GM18511 (cell line): Measurements from ENCODE around the gene KIF17.
A peak's percentile ranks its signal among the peaks of the same experiment; 100 is the strongest.

Source experiments
- ATAC-seq: cut with Tn5 transposase; IDR thresholded peaks from one replicate; pipeline ENCODE4 v1.9.1; 2021; ENCODE audit warnings: mild to moderate bottlenecking, moderate library complexity; ENCODE audit not compliant: unreplicated experiment

KIF17 gene

DNA sequence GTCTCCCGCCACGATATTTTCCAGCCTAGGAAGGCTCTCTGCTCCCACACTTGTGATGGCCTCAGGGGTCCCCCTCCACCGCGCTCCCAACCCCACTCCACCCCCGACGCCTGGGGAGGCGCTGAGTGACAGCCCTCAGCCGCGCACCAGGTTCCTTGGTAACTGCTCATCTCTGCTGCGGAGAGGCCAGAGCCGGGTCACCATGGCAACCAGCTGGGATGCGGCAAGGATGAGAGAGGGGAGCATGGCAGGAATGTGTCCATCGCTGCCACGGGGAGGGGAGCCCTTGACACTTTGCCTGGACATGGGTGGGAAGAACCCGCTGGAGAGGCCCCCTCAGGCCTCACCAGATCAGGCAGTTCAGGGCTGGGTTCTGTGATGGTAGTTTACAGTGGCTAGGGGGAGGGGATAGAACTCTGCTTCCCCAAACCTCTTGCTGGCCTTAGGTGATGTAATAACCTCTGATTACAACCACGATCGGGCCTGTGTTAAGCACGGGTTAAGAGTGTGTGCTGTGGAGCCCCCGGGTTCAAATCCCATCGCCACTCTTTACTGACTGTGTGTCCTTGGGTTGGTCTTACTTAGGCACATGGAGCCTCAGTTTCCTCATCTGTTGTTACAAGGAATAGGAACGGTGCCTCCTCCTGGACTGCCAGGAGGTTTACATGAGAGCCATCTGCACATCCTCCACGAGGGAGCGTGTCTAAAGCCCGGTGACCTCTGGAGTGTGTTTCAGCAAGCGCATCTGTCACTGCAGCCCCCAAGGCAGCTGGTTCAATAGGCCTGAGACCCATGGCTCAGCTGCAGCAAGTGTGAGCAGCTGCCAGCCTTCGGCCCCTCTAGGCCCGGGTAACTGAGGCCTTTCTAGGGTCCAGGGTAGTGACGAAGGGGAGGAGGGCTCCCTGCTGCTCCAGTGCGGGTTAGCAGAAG is 6.3 kb downstream of the KIF17 start:
- no peak for ATAC-seq

DNA sequence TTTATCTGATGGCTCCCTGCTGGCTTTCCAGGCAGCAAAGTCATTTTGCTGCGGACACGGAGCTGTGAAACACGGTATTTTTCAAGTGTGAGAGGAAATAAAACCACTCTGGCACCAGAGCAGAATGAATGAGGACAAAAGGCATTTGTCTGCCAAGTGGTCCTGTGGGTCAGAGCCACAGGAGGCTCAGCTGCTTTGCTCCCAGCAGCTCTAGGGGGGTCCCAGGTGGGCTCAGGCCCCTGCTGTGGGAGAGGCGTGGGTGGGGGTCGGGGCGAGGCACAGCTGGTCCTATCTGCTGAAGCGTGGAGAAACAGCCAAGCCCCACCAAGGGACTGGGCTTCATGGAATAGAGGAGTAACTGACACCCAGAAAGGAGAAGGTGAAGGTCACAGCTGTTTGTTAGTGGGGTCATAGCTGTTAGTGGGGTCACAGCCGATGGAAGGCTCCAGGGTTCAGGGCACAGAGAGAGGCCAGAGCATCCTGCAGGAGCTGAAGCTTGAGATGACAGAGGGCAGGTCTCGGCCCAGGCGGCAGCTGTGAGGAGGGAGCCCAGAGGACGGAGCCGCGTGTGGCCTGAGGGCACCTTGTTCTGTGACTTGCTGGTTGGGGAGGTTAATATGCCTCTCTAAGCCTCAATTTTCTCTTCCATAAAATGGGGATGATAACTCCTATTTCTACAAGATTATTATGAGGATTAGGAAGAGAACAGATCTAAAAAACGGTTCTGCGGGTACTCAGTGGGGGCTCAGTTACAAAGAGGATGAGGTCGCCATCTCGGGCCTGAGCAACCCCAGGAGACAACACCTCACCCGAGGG is 7.1 kb downstream of the KIF17 start:
- ATAC-seq, result no peak

DNA sequence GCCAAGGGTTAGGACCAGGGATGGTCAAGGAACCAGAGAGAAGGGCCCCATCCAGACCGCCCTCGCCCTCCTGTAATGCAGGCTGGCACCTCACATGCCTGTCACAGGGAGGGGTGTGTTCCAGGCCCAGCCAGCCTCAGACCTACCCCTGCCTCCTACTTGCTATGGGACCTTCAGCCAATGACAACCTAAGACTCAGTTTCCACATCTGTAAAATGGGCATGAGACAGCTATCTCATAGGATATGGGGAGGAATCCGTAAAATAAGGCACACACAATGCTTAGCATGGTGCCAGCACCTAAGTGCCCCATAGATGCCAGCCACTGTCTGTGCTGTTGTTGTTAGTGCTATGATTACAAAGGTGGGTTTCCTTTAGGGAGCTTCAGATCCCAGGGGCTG is 7.9 kb downstream of the KIF17 start:
- ATAC-seq, result no peak

DNA sequence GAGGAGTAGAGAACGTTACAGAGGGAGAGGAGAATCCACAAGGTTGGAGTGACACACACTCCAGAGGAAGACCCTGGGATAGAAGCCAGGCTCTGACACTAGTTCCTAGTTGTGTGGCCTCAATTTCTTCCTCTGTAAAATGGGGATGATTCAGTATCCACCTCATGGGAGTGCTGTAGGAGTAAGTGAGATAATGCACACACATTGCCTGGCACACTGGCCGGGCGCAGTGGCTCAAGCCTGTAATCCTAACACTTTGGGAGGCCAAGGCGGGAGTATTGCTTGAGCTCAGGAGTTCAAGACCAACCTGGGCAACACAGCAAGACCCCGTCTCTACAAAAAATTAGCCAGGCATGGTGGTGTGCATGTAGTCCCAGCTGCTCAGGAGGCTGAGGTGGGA is 8.9 kb downstream of the KIF17 start:
- no peak for ATAC-seq

DNA sequence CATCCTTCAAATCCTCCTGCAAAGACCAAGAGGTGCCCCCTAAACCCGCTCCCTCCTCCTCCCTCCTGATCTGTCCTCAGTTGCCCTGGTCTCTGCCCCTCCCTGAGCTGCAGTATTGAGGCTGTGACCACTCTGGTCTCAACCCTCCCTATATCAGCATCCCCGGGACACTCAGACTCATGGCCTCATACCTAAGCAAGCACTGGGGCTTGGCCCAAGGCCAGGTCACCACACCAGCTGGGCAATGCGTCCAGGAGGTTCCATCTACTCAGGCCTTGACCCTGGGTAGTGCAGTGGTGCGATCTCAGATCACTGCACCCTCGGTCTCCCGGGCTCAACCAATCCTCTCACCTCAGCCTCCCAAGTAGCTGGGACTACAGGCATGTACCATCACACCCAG is 9.8 kb downstream of the KIF17 start:
- ATAC-seq, result no peak

DNA sequence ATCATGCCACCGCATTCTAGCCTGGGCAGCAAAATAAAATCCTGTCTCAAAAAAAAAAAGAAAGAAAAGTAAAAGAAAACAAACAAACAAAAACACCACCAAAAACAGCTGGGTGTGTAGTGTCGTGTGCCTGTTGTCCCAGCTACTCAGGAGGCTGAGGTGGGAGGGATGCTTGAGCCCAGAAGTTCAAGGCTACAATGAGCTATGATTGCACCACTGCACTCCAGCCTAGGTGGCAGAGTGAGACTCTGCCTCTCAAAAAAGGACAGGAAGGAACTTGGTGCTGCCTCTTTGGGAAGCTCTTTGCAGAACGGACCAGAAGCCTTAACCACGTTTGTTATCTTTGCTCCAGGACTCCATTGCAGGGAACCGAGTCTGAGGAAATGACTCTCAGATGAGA is 11.0 kb downstream of the KIF17 start:
- ATAC-seq, result no peak

DNA sequence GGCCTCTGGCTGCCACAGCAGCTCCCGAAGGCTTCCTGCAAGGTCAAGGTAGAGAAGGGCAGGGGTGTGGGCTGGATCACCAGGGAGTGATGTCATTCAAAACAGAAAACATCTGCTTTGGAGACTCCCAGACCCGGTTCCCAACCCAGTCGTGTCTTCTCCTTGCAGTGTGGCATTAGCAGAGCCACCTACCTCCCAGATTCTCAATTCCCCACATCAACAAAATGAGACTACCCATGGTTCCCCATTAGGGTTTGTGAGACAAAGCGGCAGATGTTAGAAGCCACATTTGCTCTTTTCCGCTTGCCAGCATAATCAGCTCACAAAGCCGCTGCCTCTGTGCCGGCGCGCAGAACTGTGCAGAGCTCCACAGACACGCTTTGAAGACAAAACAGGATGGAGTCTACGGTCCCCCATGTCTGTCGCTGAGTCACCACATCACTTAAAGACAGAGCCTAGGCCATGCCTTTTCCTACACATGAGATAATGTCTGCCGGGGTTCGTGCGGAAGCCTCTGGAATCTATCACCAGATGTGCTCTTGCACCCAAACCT is 12.5 kb downstream of the KIF17 start:
- no peak for ATAC-seq

DNA sequence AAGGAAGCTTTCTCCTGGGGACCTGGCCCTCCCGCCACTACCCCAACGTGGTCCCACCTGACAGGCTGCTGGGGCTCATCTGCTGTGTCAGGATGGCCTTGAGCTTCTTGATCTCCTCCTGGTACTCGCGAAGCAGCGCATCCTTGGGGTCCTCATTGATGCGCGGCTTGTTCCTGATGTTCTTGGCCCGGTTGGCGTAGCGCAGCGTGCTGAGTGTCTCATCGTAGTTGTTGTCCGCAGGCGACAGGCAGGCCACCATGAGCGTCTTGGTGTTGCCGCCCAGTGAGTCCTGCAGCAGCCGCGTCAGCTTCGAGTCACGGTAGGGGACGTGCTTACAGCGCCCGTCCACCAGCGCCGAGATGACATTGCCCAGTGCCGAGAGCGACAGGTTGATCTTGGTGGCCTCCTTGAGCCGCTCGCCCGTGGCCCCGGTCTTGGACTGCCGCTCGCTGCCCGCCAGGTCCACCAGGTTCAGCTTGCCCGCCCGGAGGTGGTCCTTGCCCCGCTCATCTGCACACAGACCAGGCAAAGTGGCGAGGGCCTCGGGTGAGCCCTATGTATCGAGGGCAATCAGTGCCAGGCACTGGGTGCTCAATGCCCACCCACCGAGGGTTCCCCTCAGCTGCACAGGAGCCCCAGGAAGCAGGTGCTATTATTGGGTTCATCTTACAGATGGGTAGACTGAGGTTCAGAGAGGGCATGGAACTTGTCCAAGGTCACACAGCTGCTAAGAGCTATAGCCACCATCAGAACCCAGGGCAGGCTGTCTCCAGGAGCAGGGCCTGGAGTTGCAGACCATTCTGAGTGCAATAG is 13.2 kb downstream of the KIF17 start:
- ATAC-seq, result no peak

DNA sequence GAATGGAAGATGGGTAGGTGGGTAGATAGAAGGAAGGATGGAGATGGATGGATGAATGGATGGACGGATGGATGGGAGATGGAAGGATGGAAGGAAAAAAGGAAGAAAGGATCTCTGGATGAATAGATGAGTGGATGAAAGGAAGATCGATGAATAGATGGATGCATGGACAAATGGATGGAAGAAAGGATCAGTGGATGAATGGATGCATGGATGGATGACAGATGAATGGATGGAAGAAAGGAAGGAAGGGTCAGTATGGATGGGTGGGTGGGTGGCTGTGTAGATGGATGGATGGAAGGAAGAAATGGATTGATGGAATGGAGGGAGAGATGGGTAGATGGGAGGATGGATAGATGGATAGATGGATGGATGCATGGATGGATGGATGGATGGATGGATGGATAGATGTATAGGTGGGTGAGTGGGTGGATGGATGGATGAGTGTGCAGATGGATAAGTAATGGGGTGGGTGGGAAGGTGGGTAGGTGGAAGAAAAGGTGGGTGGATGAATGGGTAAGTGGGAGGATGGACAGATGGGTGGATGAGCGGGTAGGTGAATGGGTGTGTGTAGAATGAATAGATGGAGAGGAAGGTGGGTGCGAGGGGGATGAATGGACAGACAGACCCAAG is 14.6 kb downstream of the KIF17 start:
- no peak for ATAC-seq

DNA sequence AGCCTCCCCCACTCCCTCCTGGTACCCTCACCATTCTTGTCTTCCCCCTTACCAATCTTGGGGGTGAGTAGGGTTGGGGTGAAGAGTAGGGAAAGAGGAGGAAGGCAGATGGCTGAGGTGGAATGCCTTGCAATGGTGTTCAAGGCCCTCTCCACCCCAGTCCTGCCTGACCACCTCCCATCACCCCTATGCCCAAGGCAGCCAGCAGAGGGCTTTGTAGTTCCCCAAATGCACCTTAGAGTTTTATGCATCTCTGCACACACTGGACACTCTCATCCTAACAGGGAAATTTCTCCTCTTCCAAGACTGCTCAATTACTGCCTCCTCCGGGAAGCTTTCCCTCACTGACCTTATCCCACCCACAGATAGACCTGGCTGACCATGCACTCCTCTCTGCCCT is 15.4 kb downstream of the KIF17 start:
- no peak for ATAC-seq

DNA sequence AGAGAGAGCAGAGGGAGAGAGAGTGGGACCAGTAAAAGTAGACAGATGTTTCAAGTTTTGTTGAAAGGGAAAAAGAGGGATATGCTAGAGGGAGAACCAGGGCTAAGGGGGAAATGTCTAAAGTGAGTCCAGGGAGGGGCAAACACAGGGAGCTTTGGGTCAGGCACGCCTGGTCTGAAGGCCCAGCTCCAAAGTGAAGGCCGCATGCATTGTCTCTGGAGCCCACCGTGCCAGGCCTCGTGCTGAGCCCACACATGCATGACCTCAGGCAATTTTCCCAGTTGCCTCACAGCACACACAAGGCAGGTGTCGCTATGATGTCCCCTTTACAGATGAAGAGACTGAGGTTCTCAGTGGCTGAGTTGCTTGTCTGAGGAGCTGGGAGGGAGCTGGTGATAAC is 16.0 kb downstream of the KIF17 start:
- no peak for ATAC-seq

DNA sequence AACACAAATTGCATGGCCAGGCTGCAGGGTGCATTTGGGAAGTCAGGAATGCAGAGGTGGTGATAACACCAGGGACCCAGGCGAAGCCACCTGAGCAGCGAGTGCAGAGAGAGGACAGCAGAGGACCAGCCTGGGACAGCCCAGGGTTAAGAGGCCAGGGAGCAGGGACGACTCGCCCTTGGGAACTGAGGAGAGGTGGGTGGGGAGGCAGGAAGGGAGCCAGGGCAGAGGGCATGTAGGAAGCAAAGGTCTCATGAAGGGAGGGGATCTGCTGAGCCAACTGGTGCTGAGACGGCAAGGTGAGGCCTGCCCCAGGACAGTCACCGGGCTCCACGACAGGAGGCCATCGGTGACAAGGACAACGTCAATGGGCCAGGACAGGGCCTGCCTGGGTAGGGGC is 16.4 kb downstream of the KIF17 start:
- no peak for ATAC-seq

DNA sequence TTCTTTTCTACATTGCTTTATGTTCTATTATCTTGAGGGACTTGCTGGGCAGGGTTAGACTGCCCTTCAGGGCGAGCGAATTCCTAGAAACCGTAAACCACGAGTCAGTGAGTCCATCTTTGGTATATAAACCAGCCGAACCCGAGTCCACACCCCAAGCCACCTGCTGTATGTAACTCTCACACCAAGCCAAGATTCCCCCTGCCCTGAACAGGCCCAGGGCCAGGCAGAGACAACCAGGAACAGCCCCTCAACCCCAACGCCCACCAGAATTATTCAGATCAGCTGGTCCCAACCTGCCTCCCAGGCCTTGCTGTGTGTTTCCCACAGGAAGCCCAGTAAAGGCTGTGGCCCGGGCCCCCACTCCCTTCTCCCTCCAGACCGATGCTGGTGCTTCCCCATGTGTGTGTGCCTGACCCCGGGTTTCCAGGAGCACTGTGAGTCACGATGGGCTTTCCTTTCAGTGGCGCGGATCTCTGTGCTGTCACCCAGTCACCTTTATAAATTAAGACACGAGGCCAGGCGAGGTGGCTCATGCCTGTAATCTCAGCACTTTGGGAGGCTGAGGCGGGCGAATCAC is 17.1 kb downstream of the KIF17 start:
- no peak for ATAC-seq

DNA sequence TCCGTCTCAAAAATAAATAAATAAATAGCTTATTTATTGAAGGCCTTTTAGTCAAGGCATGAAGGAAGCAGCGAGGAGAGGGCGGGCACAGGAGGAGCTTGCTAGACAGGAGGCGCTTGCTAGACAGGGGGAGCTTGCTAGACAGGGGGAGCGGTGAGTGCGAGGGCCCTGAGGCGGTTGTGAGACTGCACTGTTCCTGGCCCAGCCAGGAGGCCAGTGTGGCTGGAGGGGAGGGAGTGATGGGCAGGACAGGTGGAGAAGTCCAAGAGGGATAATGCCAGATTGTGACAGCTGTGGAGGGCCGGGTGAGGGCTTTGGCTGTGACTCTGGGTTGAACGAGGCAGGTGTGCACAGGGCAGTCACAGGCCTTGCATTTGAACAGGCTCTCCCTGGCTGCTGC is 18.2 kb downstream of the KIF17 start:
- no peak for ATAC-seq

DNA sequence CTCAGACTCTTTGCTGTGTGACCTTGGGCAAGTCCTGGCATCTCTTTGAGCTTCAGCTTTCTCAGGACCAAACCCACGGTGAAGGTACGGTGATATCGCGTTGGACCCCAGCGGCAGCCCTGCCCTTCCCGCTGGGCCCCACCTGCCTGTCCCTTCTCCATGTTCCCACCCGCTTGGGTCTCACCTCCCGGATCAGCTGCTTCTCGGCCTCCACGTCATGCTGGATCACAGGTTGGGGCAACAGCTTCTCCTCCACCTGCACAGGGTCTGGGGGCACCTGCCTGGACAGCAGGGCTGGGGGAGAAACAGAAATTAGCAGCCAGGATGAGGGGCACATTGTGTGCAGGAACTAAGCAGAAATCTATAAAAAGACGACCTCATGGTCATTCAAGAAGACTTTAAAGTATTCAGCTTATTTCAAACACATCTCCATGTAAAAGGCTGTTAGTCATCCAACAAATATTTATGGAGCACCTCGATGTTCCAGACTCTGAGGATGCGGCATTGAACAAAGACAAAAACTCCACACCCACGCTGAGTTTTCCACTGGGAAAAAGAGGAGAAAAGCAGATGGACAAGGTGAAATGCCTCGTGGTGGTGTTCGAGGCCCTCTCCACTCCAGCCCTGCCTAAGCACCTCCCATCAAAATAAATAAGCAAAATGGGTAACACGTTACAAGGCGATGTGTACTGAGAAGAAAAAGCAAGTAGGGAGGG is 19.5 kb downstream of the KIF17 start:
- ATAC-seq, result no peak

DNA sequence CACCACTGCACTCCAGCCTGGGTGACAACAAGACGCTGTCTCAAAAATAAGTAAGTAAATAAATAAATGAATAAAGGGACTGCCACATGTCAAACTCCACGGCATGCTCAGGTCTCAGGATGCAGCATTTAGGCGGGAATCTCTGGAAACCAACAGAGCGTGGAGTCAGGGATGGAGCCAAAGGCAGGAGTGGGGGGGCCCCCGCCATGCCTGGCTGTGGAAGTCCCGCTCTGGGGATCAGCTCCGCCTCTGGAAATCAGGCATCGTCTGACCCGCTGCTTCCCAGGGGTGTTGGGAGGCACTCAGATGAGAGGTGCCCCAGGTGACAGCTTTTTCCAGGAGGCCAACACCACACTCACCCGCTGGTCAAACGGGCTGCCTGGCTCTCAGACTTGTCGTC is 20.2 kb downstream of the KIF17 start:
- ATAC-seq, result no peak

DNA sequence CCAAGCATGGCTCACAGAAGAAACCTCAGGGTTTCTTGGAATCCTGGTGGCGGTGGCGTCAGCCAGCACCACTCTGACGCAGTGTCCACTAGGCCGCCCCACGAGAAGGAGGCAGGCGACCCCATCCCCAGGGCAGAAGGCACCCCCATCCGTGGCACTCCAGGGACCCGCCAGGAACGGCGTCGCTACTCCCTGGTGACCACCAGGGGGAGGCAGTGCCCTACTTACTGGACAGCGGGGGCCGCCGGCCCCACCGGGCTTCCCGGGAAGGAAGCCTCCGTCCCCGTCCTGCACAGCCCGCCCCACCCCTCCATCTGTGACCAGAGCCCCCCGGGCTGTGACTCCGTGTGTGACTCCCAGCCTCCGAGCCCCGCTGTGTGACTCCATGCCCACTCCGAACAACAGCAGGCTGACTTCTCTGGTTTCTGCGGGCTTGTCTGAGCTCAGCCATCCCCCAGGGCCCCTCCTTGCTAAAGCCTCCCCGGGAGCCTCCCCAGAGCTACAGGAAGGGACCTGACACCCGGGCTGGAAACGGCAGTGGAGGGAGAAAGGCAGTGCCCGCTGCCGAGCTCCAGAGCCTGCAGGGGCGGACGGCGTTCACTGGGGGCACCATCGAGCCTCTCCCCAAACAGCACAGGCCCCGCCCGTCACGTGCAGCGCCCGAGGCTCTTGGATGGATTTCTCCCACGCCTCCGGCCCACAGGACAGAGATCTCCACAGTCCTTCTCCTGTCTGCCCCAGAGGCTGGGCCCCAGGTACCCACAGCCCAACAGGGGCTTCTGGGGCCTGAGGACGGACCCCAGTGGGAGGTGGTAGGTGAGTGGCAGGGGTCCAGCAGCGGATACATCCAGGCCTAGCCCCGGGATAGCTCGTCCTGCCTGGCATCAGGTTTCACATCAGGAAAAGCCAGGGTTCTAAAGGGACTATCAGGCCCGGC is 21.1 kb downstream of the KIF17 start:
- ATAC-seq, result peak; percentile 70

DNA sequence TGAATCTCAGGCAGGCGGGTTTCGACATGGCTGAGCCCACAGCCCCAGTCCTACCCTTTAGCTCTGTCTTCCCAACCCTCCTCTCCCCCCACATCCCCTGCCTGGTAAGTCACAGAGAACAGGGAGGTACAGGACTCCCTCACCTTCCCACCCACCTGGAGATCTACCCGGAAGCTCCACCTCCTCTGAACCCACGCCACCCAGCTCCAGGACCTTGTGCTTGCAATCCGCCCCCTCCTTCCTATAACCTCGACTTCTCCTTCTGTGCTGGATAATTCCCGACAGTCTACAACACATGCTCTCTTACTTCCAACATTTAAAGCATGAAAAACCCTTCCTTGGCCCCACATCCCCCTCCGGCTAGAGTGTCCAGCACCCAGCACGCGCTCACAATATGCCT is 22.3 kb downstream of the KIF17 start:
- ATAC-seq, result no peak
